ELR (cell line): ENCODE data around the gene APBB2.
A peak's percentile ranks its signal among the peaks of the same experiment; 100 is the strongest.
"Not testable (repeated sequence)": the region's sequence is repeated elsewhere in the genome, so short reads cannot be mapped to it uniquely, and the experiment has no call there.

Source experiments
- DNase-seq: peaks from one replicate; pipeline ENCODE4 v3.0.0-alpha.2; 2015; ENCODE audit warnings: low read depth

The APBB2 gene

DNA sequence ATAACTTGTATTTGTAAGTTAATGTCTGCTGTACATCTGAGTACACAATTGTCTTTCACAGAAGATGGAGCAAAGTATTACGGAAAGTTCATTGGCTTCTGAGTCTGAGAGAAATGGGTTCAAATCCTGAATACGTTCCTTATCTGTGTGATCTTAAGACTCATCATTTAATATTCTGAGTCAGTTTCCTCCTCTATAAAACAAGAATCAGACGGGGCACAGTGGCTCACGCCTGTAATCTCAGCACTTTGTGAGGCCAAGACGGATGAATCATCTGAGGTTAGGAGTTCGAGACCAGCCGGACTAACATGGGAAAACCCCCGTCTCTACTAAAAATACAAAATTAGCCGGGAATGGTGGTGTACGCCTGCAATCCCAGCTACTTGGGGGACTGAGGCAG is 57.8 kb downstream of the APBB2 start:
- DNase-seq = peak; percentile 93

DNA sequence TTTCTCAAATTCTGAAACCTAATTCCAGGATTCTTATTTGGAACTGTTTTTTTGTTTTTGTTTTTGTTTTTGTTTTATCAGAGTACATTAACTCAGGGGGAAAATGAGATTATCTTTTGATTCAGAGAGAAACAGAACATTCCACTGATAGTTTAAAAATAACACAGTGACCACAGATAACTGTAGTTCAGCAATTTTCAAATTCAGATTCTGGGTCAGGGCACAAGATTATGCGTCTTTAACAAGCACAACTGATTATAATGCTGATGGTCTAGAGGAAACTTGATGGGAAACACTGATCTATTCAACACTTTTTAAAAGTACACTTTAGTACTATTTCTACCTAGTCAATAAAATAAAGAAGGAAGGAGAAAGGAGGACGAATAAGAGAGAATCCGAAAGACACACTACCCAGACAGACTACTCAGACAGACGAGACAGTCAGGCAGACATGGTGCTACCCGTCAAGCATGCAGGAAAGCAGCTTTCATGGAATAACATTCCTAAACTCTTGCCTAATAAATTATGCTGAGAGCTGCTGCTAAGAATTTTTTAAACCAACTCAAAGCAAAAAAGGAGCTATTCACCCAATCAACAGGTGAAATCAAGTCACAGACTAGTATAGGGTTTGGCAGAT is 59.0 kb downstream of the APBB2 start:
- DNase-seq = peak; percentile 81

DNA sequence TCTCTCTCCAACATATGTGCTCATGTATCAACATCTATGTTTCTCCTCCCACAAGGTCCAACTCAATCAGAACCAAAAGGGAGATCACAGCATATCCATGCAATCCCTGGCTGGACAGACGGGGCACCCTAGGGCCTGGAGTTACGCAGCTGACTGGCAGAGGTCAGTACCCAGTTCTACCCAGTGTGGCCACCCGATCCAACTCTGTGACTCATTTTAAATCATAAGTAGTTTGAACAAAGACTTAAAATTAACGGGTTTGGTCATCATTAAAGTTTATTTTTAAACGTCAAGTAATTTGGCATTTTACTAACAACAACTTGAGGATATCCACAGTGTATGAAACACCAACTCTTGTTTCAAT is 59.5 kb downstream of the APBB2 start:
- peak; percentile 72 for DNase-seq

DNA sequence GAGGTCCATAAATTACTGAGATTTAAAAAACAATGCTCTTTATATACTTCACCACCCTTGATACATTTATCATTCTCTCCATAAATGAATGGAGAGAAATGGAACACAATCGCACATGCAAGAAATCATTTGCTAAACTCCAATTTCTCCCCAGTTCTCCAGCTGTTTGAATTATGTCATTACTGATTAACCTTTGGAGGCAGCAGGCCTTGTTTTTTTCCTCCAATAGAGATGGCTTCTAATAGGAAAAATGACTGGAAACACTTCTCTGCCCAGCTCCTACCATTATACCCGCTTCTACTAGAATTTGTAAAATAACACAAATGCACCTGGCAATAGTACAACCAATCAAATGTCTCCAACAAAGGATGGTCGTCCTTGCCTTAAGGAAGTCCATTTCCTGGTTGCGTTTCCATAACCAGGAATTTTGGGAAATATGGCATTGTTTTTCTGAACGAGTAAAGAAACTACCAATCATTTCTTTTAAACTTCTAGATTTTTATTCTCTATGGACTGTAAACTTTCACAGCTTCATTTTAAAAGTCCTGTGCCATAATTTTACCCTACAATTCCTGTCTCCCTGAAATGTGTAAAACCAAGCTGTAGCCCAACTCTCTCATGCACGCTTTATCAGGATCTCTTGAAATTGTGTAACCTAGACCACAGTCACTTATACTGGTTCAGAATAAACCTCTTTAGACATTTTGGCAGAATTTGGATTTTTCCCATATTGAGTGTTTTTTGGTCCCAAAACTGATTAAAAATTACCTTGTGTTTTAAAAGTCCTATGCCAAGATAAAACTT is 60.1 kb downstream of the APBB2 start:
- no peak for DNase-seq

DNA sequence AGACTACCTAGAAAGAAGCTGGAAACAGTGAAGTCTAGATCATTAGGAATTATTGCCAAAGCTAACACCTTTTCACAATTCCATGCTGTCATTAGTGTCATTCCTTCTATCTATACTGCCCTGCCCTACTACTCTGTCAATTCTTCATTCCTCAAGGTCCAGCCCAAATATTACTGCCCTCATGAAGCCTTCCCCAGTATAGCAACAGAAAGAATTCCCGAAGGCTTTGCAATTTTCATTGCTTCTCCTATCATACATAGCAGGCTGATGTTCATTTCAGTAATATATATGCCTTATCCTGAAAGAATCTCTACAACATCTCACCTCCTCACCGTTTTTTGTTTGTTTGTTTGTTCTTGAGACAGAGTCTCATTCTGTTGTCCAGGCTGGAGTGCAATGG is 63.9 kb downstream of the APBB2 start:
- no peak for DNase-seq

DNA sequence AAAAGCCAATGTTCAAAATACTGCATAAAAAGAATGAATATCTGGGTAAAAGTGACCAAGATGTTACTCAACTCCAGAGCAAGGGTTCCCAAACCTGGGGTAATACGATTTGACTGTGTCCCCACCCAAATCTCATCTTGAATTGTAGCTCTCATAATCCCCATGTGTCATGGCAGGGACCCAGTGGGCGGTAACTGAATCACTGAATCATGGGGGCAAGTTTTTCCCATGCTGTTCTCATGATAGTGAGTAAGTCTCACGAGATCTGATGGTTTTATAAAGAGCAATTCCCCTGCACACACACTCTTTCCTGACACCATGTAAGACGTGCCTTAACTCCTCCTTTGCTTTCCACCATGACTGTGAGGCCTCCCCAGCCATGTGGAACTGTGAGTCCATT is 64.8 kb downstream of the APBB2 start:
- DNase-seq = peak; percentile 30

DNA sequence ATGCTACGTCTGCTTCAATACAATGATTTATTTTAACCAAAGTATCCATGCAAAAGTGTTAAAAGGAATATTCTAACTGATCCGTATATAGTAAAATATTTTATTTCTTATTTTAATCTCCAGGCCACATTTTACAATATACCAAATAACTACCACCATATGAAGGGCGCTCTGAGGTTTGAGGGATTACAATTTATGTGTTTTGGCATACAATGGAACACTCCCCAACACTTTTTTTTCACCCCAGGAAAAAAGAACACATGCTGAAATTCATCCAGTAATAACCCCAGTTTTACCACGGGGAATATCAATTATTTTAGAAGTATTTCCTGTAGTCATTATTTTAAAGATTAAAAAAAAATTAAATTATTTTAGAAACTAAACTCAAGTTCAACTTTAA is 65.4 kb downstream of the APBB2 start:
- no peak for DNase-seq

DNA sequence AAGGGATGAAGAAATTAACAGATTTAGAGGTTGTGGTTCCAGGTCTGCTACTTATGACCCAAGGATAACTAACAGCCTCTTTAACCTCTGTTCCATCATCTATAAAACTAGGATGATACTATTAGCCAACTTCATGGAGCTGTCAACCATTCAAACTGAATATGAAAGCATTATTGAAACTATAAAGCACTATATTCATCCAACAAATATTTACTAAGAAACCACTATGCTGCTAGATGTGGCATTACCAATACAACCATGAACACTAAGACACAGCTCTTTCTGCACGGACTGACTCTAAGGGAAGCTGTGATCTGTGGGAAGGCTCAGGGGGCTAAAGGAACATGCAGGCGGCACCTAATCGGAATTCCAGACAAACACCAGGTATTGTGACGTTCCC is 66.0 kb downstream of the APBB2 start:
- peak; percentile 38 for DNase-seq

DNA sequence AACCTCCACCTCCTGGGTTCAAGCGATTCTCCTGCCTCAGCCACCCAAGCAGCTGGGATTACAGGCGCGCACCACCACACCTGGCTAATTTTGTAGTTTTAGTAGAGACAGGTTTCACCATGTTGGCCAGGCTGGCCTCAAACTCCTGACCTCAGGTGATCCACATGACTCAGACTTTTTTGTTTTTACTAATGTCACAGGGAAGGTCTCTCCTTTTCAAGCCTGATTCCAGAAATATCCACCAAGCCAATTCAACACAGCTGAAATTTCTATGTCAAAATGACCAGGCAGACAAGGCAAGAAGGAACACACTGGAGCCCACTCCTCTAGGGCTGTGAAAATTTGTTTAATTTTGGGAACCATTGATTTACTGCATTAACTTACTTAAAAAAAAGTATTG is 66.8 kb downstream of the APBB2 start:
- not testable (repeated sequence) for DNase-seq

DNA sequence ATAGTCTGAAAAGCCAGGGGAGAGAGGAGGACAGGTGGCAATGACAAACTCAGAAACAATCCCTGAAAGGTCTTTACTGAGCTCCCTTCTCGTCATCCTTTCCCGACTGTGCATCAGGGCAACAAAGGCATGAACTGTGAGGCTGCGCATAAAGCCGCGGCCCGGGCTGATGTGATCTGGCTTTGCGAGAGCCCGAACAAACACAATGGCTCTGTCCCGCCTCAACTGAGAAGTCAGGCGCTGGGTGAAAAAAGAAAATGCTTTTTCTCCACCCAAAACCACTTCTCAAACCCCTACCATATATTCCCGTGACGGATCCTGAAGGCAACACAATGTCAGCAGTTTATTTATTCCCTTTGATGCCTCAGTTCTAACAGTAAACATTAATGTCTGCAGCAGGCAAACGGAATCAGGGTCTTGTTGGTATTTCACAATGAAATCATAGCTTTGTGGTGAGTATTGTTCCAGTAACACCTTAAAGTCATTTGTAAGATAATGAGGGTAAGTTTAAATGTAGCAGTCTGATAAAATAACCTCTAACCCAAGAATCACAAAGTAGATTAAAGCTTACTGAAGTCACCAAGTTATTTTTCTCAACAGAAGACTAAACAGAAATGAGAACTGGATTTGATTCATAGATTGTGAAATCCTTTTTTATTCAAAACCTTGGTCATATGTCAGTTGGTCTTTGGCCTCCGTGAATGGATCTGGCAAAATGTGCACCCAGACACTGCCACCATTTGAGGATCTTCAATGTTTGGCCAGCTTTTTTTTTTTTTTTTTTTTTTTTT is 67.4 kb downstream of the APBB2 start:
- peak; percentile 40 for DNase-seq

DNA sequence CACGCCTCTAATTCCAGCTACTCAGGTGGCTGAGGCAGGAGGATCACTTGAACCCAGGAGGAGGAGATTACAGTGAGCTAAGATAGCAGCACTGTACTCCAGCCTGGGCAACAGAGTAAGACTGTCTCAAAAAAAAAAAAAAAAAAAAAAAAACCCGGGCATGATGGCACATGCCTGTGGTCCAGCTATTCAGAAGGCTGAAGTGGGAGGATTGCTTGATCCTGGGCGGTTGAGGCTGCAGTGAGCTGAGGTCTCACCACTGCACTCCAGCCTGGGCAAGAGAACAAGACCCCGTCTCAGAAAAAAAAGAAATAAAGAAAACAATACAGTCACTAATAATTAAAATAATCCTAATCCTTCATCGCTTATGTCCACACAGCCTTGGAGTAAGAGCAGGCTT is 68.1 kb downstream of the APBB2 start:
- no peak for DNase-seq

DNA sequence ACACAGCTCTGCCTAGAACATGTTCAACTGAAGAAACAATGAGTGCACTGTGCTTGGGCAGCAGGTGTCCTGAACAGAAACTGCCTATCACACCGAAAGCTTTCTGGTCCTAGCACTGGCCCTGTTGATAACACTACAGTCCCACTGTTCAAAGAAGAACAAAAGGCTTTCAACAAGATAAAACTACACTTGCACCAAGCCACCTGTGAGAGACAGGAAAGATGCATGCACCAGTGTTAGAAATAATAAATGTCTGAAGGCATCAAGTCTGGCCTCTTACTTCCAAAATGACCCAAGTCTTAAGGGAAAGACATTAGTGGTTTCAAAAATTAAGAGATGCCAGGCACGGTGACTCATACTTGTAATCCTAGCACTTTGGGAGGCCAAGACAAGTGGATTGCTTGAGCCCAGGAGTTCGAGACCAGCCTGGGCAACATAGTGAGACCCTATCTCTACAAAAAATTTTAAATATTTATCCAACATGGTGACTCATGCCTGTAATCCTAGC is 68.7 kb downstream of the APBB2 start:
- peak; percentile 44 for DNase-seq

DNA sequence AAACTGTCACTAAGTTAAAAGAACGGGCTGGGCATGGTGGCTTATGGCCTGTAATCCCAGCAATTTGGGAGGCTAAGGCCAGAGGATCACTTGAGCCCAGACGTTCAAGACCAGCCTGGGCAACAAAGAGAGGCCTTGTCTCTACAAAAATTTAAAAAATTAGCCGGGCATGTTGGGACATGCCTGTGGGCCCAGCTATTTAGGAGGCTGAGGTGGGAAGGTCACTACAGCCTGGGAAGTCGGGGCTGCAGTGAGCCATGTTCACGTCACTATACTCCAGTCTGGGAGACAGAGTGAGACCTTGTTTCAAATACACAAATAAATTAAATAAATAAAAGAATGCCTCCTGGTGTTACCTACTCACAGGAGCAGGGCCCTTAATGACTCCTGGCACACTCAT is 69.5 kb downstream of the APBB2 start:
- DNase-seq = no peak

DNA sequence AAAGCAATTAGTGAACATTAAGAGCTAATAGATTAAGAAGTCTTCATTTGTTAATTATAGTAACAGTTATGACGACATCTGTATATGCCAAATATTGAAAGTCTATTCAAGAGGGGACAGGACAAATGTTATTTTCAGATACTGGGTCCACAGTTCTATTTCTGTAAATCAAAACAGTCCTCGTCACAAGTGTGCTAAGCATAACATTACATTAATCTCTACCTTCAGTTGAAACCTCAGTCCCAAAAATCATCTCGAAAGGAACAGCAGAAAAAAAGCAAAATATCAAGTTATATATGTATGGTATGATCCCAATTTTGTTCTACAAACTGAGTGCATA is 70.3 kb downstream of the APBB2 start:
- DNase-seq = no peak

DNA sequence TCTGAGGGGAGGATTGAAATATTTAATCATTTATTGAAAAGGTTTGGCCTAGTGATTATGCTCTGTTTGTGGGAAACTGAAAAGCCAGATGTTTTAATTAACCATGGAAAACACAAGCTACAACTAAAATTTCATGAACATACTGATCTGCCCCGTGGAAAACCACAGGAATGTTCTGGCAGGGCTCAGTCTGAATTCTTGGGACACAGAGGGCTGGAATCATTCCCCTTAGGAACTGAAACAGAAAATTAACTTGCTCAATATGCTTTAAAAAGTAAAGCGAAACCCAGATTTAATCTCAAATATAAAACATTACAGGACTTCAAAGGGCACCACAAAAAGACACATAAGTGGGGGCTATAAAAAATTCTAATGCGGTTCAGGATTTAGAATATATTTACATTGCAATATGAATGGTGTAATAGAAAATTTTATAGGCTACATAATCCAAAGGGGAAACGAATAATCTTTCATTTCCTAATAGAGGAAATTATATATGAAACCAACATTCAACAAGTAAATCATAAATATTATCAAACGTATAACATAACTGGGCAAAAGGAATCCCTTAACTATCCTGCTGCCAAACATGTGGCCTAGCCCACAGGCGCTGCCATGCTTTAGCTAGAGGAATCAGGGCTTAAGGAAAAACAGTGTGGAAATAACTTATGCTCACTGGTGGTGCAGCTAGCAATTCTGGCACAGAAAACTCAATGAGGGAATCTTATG is 70.9 kb downstream of the APBB2 start:
- DNase-seq = peak; percentile 85

DNA sequence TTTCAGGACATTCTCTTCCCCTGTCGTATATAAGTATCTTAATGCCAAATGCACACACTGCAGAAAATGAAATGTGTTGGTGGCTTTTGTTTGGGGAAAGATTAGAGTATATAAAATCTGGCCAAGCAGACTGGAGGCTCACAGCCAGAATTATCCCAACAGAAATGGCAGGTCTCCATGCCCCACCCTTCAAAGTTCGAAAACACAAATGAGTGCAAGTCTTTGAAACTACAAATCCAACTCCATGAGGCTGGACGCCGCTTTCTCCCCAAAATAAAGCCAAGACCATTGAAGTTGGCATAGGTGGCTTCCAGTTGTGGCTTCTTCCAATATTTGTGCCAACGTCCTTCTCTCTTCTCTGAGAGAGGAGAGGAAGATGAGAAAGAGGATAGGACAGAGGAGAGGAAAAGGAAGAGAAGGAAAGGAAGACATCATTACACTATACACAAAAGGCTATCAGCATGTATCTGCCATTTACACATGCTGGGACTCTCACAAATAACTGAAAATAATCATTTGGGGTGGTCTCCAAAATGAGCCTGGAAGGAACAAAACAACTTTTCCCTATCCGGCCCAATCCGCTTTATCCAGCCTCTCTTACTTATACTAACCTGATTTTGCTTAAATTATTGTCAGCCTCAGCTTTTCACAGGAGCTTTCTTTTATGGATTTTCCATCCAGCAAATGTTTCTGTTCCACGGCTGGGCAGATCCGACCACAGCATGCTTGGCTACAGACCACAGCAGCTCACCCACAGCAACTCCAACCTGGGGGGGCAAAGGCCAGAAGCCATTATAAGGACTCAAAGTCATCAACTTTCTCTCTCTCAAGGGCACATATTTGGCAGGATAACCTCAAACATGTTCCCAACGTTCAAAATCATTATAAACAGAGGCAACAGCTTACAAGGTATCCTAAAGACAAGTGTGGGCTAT is 71.7 kb downstream of the APBB2 start:
- peak; percentile 43 for DNase-seq

DNA sequence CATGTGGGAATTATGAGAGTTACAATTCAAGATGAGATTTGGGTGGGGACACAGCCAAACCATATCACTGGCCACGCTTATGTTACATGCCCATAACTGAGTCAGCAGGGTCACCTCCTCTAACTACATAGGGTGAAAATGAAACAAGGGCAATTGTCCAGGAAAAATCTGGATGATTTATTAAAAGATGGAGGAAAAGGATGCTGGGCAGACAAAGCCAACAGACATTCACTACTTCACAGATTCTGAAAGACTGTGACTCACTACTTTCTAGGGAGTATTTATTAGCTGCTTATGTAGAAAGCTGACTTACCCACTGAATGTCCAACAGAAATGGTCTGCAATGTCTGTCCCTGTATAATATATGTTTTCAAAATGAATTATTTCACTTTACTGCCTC is 72.4 kb downstream of the APBB2 start:
- DNase-seq = peak; percentile 84

DNA sequence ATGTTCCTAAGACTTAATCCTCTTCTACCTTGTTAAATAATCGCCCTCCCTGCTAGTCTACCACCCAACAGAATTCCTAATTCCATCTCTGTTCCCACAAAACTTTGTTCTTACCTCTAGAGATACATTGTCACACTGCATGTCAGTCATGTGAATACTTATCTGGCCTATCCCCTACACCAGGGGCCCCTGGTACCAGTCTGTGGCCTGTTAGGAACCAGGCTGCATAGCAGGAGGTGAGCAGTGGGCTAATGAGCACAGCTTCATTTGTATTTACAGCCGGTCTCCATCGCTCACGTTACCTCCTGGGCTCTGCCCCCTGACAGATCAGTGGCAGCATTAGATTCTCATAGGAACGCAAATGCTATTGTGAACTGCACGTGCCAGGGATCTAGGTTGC is 73.9 kb downstream of the APBB2 start:
- DNase-seq = no peak

DNA sequence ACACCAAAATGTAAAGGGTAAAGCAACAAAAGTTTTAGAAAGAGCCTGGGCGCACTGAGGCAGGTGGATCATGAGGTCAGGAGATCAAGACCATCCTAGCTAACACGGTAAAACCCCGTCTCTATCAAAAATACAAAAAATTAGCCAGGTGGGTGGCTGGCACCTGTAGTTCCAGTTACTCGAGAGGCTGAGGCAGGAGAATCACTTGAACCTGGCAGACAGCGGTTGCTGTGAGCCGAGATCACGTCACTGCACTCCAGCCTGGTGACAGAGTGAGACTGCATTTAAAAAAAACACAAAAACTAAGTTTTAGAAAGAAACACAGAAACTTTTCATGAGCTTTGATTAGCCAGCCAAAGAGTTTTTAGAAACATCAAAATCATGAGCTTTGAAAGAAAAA is 76.5 kb downstream of the APBB2 start:
- no peak for DNase-seq

DNA sequence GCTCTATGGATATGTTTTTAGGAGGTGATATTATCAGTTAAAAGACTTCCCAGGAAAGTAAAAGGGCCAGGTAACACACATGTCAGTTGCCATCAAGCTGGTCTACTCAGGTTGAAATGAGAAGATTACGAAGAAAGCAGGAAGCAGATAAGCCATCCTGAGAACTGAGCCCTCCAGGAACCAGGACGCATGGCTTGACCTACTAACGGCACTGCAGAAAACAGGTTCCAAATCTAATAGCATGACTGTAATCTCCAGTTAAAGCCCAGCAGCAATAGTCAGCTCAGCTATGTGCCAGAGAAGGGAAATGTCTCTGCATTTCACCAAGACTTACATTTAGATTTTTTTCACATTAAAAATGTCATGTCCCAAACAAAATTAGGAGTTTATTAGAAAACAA is 77.9 kb downstream of the APBB2 start:
- DNase-seq = no peak

DNA sequence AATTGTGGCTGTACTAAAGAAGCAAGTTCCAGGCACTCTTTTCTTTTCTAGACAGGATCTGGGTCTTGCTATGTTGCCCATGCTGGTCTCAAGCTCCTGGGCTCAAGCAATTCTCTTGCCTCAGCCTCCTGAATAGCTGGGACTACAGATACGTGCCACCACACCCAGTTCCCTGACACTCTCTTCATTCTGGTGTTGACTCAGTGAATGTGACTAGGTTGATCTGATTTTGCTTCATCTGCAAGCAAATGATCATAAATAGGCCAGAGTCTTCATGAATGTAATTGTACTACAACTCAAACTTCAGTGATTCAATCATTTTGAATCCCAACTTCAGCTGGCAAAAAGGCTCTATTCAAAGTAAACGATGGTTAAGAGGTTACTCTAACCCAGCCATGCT is 78.5 kb downstream of the APBB2 start:
- no peak for DNase-seq
